ENCODE results near the gene SH2D6. TPM values are rescaled to one million over a fixed set of nuclear protein-coding genes. Genes with fewer than 3 reads are reported as not detected.

SH2D6 gene
- total RNA-seq, 6 experiments from 2014 or later: 0.40 to 3.7 (median 2.3) TPM; not detected in 2

- H3K27ac ChIP-seq: no peak overlapping the region
- TF ChIP-seq POLR2A (IDR thresholded peaks at IDR 0.05) (no peak), CTCF (IDR thresholded peaks at IDR 0.05) (peak; percentile 48 to 57 (median 52))
- no peak overlapping the region for H3K4me3 ChIP-seq
- H3K4me1 ChIP-seq: no peaks in the 10 kb centered on the region
- H3K36me3 ChIP-seq: no peaks in the 10 kb centered on the region
- intact Hi-C loops (cut with DNase I): no loop called here
- 80% methylated on average over 5 of the region's 11 CpGs for WGBS (ENCODE audit: insufficient coverage, low coverage, low lambda C conversion rate, missing lambda C conversion rate)
- DNase-seq: peak; percentile 59 to 64 (median 63)
- peak; percentile 58 to 78 (median 73) for ATAC-seq
- no peaks in the 10 kb centered on the region for H3K27me3 ChIP-seq
- H3K9me3 ChIP-seq: no peaks in the 10 kb centered on the region
These were observed 27.4 kb upstream of the SH2D6 start for GRCh38 chr2:85390941-85391669.

- Histone ChIP-seq H3K36me3 (no peaks in the 10 kb centered on the region), H3K9me3 (no peaks in the 10 kb centered on the region), H3K4me3 (no peak overlapping the region), H3K27me3 (no peaks in the 10 kb centered on the region), H3K27ac (no peak overlapping the region), H3K4me1 (peaks cover 0 to 3% (median 0%) of the 10 kb centered on the region in 4 donors)
- ATAC-seq (no peak), DNase-seq (no peak)
- WGBS (ENCODE audit: insufficient coverage, low coverage, low lambda C conversion rate, missing lambda C conversion rate): no CpG with 5 or more reads among the region's 4 CpGs
- TF ChIP-seq CTCF (IDR thresholded peaks at IDR 0.05) (no peak), POLR2A (IDR thresholded peaks at IDR 0.05) (no peak)
- intact Hi-C loops (cut with DNase I): no loop called here
These were observed 24.7 kb upstream of the SH2D6 start for GRCh38 chr2:85393836-85394235.

GRCh38 chr2:85394261-85394681 is 24.2 kb upstream of the SH2D6 start:
- peak in 1 of 3 donors; percentile 53 for DNase-seq
- intact Hi-C loops (cut with DNase I): no loop called here
- Histone ChIP-seq H3K27me3 (no peaks in the 10 kb centered on the region), H3K27ac (no peak overlapping the region), H3K9me3 (no peaks in the 10 kb centered on the region), H3K4me3 (no peak overlapping the region), H3K36me3 (no peaks in the 10 kb centered on the region), H3K4me1 (peaks cover 0 to 3% (median 0%) of the 10 kb centered on the region in 4 donors)
- 73% methylated on average over 3 of the region's 4 CpGs for WGBS (ENCODE audit: insufficient coverage, low coverage, low lambda C conversion rate, missing lambda C conversion rate)
- TF ChIP-seq POLR2A (IDR thresholded peaks at IDR 0.05) (no peak), CTCF (IDR thresholded peaks at IDR 0.05) (no peak)
- ATAC-seq: peak; percentile 45 to 84 (median 50)

GRCh38 chr2:85394976-85395375 is 23.5 kb upstream of the SH2D6 start:
- DNase-seq (peak in 1 of 3 donors; percentile 30), ATAC-seq (no peak)
- no peaks in the 10 kb centered on the region for H3K9me3 ChIP-seq
- H3K4me3 ChIP-seq: no peak overlapping the region
- intact Hi-C loops (cut with DNase I): no loop called here
- H3K4me1 ChIP-seq: peaks cover 0 to 3% (median 0%) of the 10 kb centered on the region in 4 donors
- 89% methylated on average over 3 of the region's 6 CpGs for WGBS (ENCODE audit: insufficient coverage, low coverage, low lambda C conversion rate, missing lambda C conversion rate)
- no peaks in the 10 kb centered on the region for H3K27me3 ChIP-seq
- H3K27ac ChIP-seq: no peak overlapping the region
- TF ChIP-seq CTCF (IDR thresholded peaks at IDR 0.05) (no peak), POLR2A (IDR thresholded peaks at IDR 0.05) (no peak)
- no peaks in the 10 kb centered on the region for H3K36me3 ChIP-seq
